Activated B cell treated with CpG ODN at 0.5 μM for 24 hours (primary cell): ENCODE measurements around the gene CYB561D1. TPM values are rescaled to one million over a fixed set of nuclear protein-coding genes. Genes with fewer than 3 reads are reported as not detected.

ENCODE experiments used
- ATAC-seq: fragments of 200-7000 bp; cut with Tn5 transposase; one replicate; pipeline ENCODE4 v1.10.0; 2021; ENCODE audit warnings: low read depth, mild to moderate bottlenecking, moderate library complexity
- CTCF ChIA-PET: fragments of 350-600 bp; sonication (Branson Sonifier 250); formaldehyde crosslinking; loops from one replicate; lab custom pipeline; 2021; ENCODE audit warnings: antibody characterized with exemption; lab: Charles Lee
- POLR2A ChIA-PET: fragments of 350-600 bp; sonication (Branson Sonifier 250); formaldehyde crosslinking; loops from one replicate; lab custom pipeline; 2021; ENCODE audit warnings: antibody characterized with exemption; lab: Charles Lee
- DNase-seq: peaks from one replicate; pipeline ENCODE4 v3.0.0; 2022
- H3K27ac Mint-ChIP-seq: one replicate; pipeline ENCODE4 v1.8.0; 2020; ENCODE audit warnings: mixed read lengths
- H3K27me3 Mint-ChIP-seq: one replicate; pipeline ENCODE4 v1.8.0; 2021; ENCODE audit warnings: mixed read lengths
- H3K36me3 Mint-ChIP-seq: one replicate; pipeline ENCODE4 v1.8.0; 2021; ENCODE audit warnings: low read depth, mixed read lengths
- H3K4me1 Mint-ChIP-seq: one replicate; pipeline ENCODE4 v1.8.0; 2021; ENCODE audit warnings: mixed read lengths
- H3K4me3 Mint-ChIP-seq: one replicate; pipeline ENCODE4 v1.8.0; 2020; ENCODE audit warnings: mild to moderate bottlenecking, mixed read lengths
- H3K9me3 Mint-ChIP-seq: one replicate; pipeline ENCODE4 v1.8.0; 2020; ENCODE audit warnings: mixed read lengths
- CTCF ChIP-seq: fragments of 200-600 bp; IDR thresholded peaks from one replicate; pipeline ENCODE4 v1.8.0; 2022; ENCODE audit warnings: antibody characterized with exemption, mild to moderate bottlenecking
- intact Hi-C: fragments of 100-400 bp; cut with micrococcal nuclease; formaldehyde crosslinking; loops from one replicate; pipeline ENCODE4 v1.15.1; 2024
- total RNA-seq: library from RNA; stranded (reverse); gene quantifications from 2 replicates; pipeline ENCODE4 v1.2.3, GENCODE V29; 2022

CYB561D1 gene
- total RNA-seq, 1 donor from 2014 or later, result 18.1 TPM

DNA sequence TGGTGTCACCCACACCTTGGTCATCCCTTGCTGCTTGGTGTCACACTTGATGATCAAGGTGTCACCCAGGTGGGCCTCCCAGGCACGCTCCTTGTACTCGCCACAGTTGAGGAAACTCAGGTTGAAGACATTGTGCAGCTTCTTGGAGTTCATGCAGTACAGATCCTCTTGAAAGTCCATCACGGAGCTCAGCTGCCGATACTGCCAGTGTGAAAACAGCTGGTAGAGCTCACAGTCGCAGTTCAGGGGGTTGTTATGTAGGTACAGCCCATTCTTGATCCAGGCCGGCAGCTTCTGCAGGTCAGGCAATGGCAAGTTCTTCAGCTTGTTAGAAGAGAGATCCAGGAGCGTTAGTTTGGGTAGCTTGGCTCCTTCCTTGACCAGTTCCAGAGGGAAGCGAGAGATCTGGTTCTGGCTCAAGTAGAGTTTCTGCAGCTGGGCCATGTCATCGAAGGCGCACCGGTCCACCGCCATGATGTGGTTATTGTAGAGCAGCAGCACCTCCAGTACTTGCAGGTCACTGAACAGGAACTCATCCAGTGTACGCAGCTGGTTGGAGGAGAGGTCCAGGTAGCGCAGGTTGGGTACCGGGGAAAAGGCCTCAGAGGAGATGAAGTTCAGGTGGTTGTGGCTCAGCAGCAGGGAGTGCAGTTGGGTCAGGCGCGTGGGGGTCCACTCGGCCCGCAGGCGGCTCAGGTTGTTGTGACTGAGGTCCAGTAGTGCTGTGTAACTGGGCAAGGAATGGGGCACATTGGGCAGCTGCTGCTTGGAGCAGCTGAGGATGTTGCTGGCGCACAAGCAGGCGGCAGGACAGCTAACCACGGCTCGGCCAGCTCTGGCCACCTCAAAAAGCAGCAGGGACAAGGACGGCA is 14.3 kb downstream of the CYB561D1 start:
- TF ChIP-seq CTCF, result no peak
- peaks cover 15% of the 10 kb centered on the region for H3K4me1 Mint-ChIP-seq

DNA sequence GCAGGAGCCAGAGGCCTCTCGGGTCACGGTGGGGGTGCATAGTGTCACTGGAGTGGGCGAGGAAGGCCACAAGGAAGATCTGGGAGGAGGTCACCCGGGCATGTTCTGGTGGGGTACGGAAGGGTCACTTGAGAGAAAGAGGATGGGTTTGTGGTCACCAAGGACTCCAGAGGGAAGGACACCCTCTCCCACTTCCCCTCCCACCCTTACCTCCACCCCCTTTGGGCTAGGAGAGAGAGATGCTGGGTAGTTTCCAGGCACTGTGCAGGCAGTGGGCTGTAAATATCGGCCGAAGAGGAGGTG is 14.9 kb downstream of the CYB561D1 start:
- no peak for ATAC-seq
- intact Hi-C loops, result loop anchor here (1.0 kb wide), 1 partner anchor 15 kb away; the partner anchor contains the start of gene CYB561D1
- POLR2A ChIA-PET, result interaction anchor here (0.6 to 1.8 kb wide), 3 partner anchors 18 to 26 kb away, joined by 3 to 8 read pairs (median 4); partner anchors contain the start of gene ATXN7L2

More for the DNA sequence above, 14.3 kb downstream of the CYB561D1 start:
- no peak for ATAC-seq
- Mint-ChIP-seq H3K27me3 (peaks cover 10% of the 10 kb centered on the region), H3K27ac (no peak overlapping the region), H3K4me3 (peak overlapping the region; percentile 80), H3K9me3 (no peaks in the 10 kb centered on the region), H3K36me3 (no peaks in the 10 kb centered on the region)
- POLR2A ChIA-PET, result interaction anchor here (0.6 to 0.7 kb wide), 3 partner anchors 18 to 266 kb away, joined by 3 to 8 read pairs (median 4); no protein-coding TSS in a partner anchor
- CTCF ChIA-PET, result interaction anchor here (0.7 to 23.7 kb wide), 4 partner anchors 8 to 25 kb away, joined by 3 to 375 read pairs (median 8); partner anchors contain the start of gene ATXN7L2
- no peak for DNase-seq
- intact Hi-C loops, result no loop called here

DNA sequence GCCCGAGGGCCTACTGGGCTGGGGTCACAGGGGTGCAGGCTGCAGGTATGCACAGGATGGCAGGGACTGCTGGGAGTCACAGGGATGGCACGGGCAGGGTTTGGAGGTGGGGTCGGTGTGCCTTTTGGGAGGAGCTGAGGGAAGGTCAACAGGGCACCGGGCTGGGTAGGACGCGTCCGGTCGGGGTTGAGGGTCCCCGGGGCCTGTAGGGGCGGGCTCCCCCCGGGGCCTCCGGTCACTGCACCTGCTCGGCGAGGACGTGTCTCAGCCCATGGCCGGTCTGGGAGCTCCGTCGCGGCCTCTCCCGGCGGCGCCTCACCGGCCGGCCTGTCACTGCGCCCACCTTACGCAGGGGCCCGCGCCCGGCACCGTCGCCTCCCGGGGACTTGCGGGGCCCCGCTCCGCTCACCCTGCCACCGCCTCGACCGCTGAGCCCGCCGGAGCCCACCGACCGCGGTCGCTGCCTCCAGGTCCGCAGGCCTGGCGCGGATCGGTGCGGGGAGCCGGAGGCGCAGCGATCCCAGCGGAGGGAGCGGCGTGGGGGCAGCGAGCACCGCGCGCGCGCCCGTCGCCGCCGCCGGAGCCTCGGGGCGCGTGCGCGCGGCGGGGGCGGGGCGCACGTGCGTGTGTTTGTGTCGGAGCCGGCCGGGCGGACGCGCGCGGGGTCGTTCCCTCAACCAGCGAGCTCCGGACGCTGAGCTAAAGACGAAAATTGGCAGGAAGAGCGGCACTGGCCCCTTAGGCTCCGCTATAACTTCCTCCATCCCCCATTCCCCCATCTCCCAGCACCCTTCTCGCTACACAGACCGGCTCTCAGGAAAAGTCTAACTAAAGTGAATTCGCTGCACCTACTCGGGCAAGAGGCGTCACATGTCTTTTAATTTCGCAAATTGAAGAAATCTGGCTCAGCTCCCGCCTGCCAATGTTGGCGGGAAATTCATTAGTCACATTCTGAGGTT is 15.6 kb downstream of the CYB561D1 start, which contains the start of gene AMIGO1:
Gene AMIGO1, minus strand, starts transcription at position 552 of the 959 bp plus-strand sequence. CDS start 815 bp downstream, outside the sequence.
- CTCF ChIA-PET, result interaction anchor here (1.3 to 23.7 kb wide), 4 partner anchors 9 to 22 kb away, joined by 3 to 375 read pairs (median 8); no protein-coding TSS in a partner anchor
- no peaks in the 10 kb centered on the region for H3K36me3 Mint-ChIP-seq
- peak; percentile 80 for ATAC-seq

More for the DNA sequence above, 14.9 kb downstream of the CYB561D1 start:
- Mint-ChIP-seq H3K4me1 (peaks cover 15% of the 10 kb centered on the region), H3K27ac (no peak overlapping the region), H3K36me3 (no peaks in the 10 kb centered on the region), H3K4me3 (peak overlapping the region; percentile 80), H3K27me3 (peaks cover 10% of the 10 kb centered on the region), H3K9me3 (no peaks in the 10 kb centered on the region)
- CTCF ChIA-PET, result interaction anchor here (2.0 to 23.7 kb wide), 3 partner anchors 8 to 22 kb away, joined by 7 to 375 read pairs (median 8); no protein-coding TSS in a partner anchor
- no peak for DNase-seq
- TF ChIP-seq CTCF, result no peak

More for the DNA sequence above, 15.6 kb downstream of the CYB561D1 start, which contains the start of gene AMIGO1:
- Mint-ChIP-seq H3K27me3 (peaks cover 10% of the 10 kb centered on the region), H3K4me1 (peaks cover 15% of the 10 kb centered on the region), H3K4me3 (peak within 1 kb of the TSS; percentile 87), H3K9me3 (no peaks in the 10 kb centered on the region), H3K27ac (peak within 1 kb of the TSS; percentile 43)
- no peak for TF ChIP-seq CTCF
- intact Hi-C loops, result loop anchor here (1.0 kb wide), 1 partner anchor 15 kb away; the partner anchor contains the start of gene CYB561D1
- DNase-seq, result peak; percentile 63
- POLR2A ChIA-PET, result interaction anchor here (0.6 to 1.8 kb wide), 5 partner anchors 15 to 27 kb away, joined by 3 to 4 read pairs (median 3); partner anchors contain the start of genes ATXN7L2 and CYB561D1
